ENCODE measurements around the gene SLC13A5. TPM values are rescaled to one million over a fixed set of nuclear protein-coding genes. Genes with fewer than 3 reads are reported as not detected.

Gene SLC13A5
- total and polyA plus RNA-seq, 9 of the 15 experiments (the other 6 are each of a cell fraction or from before 2014, with no cell fraction given) = 0.04 TPM; not detected in 8

DNA sequence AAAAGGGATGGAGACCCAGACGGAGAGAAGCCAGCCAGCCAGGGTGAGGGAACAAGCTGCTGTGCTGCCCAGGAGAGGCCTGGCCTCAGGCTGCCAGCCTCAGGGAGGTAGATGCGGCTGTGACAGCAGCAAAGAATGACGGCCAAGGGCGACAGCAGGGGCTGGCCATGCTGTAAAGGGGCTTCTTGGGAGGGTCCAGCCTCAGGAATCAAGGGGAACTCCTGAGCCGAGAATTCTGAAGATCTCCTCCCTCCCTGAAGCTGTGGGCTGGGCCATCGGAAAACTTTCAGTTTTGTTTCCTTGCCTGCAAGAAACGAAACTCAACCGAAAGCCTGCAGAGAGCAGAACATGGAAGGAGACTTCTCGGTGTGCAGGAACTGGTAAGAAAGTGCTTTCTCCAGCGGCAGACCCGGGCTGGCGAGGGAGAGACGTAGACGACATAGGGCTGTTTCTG is 42.6 kb upstream of the SLC13A5 start, which contains the start of gene XAF1 (continued):
- TF ChIP-seq RAD21 (CRISPR knock-in tag; conservative IDR thresholded peaks at IDR 0.05 in 1 of 2, IDR thresholded peaks at IDR 0.05 in 1 of 2) (no peak), NR2C1 (IDR thresholded peaks at IDR 0.05) (no peak), NR2C1 (tag; IDR thresholded peaks at IDR 0.05) (no peak), CCNT2 (IDR thresholded peaks at IDR 0.05; ENCODE audit: borderline replicate concordance, extremely low read depth, insufficient read length, low read depth, low read length) (no peak), CSDE1 (IDR thresholded peaks at IDR 0.05) (no peak), ZNF12 (CRISPR knock-in tag; IDR thresholded peaks at IDR 0.05) (no peak), HMGN3 (IDR thresholded peaks at IDR 0.05; ENCODE audit: borderline replicate concordance, extremely low read depth, insufficient read length, low read depth, low read length) (no peak)
- TF ChIP-seq, protein P1, sequence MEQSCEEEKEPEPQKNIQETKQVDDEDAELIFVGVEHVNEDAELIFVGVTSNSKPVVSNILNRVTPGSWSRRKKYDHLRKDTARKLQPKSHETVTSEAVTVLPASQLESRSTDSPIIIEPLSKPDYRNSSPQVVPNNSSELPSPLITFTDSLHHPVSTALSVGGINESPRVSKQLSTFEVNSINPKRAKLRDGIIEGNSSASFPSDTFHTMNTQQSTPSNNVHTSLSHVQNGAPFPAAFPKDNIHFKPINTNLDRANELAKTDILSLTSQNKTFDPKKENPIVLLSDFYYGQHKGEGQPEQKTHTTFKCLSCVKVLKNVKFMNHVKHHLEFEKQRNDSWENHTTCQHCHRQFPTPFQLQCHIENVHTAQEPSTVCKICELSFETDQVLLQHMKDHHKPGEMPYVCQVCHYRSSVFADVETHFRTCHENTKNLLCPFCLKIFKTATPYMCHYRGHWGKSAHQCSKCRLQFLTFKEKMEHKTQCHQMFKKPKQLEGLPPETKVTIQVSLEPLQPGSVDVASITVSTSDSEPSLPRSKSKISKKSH (CRISPR knock-in tag; IDR thresholded peaks at IDR 0.05) = no peak

DNA sequence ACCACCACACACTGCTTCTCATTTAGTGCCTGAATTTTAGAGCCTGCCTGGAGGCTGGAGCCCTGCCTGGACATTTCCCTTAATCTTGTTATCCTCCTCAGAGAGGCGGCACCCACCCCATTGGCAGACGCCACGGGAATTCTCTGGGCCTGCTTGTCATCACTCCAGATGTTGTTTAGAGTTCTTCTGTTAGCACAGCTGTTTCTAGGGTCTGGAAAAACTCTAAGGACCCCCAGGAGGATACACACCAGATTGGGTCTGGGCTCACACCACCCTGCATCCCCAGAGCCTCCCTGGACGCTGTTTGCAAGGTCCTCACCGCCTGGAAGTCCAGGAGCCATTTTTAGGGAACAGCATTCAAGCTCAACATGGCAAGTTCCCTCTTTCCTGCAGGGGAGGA is 42.1 kb upstream of the SLC13A5 start:
- ATAC-seq = no peak
- no peaks in the 10 kb centered on the region for H3K9me3 ChIP-seq (replicated peaks; ENCODE audit: control insufficient read depth, insufficient read depth, low read depth, low read length)
- no peak overlapping the region for H3K27ac ChIP-seq (ENCODE audit: extremely low read depth, low read depth, low read length)
- CTCF ChIA-PET (ENCODE audit: low intra/inter-chr PET ratio) = no interaction called here
- POLR2A ChIA-PET = no interaction called here
- H3K9me1 ChIP-seq (ENCODE audit: control insufficient read depth, insufficient read depth, low read length) = no peaks in the 10 kb centered on the region
- H3K4me1 ChIP-seq (replicated peaks in 1 of 2; ENCODE audit: control insufficient read depth in 2 of 2, insufficient read depth in 2 of 2, low read length in 2 of 2) = peaks cover 3% of the 10 kb centered on the region in 2 experiments; a peak in 3 of 5 replicates
- no peaks in the 10 kb centered on the region for H3K36me3 ChIP-seq (ENCODE audit: control insufficient read depth, insufficient read depth, low read length)
- H3K4me3 ChIP-seq = no peak overlapping the region
- H4K20me1 ChIP-seq (replicated peaks; ENCODE audit: control insufficient read depth, insufficient read depth, low read length) = no peaks in the 10 kb centered on the region
- in situ Hi-C loops (cut with MboI) = no loop called here
- TF ChIP-seq SPI1 (IDR thresholded peaks at IDR 0.05; ENCODE audit: borderline replicate concordance, low read depth, low read length) (0 out of 2 replicates have a peak, but pooled peaks have one; percentile 14), TCF7L2 (IDR thresholded peaks at IDR 0.05; ENCODE audit: low read depth, low read length) (no peak)
- H3K9ac ChIP-seq (ENCODE audit: insufficient read depth in 1 of 2, low read depth in 2 of 2, low read length in 2 of 2) = no peak overlapping the region
- H3K79me2 ChIP-seq (ENCODE audit: control insufficient read depth, insufficient read depth, low read length) = no peaks in the 10 kb centered on the region
- no peak for FAIRE-seq
- intact Hi-C loops (cut with micrococcal nuclease) = loop anchor here (5.0 kb wide), 1 partner anchor 267 kb away; the partner anchor contains the start of gene BCL6B
- H3K27me3 ChIP-seq (ENCODE audit: control insufficient read depth in 2 of 2, insufficient read depth in 2 of 2, low read length in 2 of 2) = peaks cover 0 to 1% of the 10 kb centered on the region in 2 experiments; a peak in 2 of 5 replicates
- DNase-seq (ENCODE audit: extremely low read depth in 1 of 4, low spot score in 3 of 4) = no peak
- BruUV-seq (replicated peaks) = no TSS peak
- H3K4me2 ChIP-seq (ENCODE audit: insufficient read depth, low read length) = peak overlapping the region; percentile 41; the same call in 1 of the 2 replicates
- 6% methylated on average over 3 of the region's 5 CpGs for WGBS (ENCODE audit: insufficient coverage, low coverage, missing lambda C conversion rate)
- H2AFZ ChIP-seq (ENCODE audit: low read depth, low read length) = peak overlapping the region; percentile 45; the same call in 1 of the 2 replicates
